Stimulated activated CD8-positive, alpha-beta memory T cell treated with anti-CD3 and anti-CD28 coated beads, Interleukin-2, amount 100 ng/mL, for 48 hours (primary cell): ENCODE data around the gene FHIP2A.
"Not testable (repeated sequence)": the region's sequence is repeated elsewhere in the genome, so short reads cannot be mapped to it uniquely, and the experiment has no call there.

Experiments used
- DNase-seq, 2 donors: peaks; one replicate each; pipeline ENCODE4 v3.0.0-alpha.2; 2020; ENCODE audit warnings: low read depth in 2 of 2

Gene FHIP2A

GRCh38 chr10:114856544-114857287 lies 35.1 kb downstream of the FHIP2A start:
- DNase-seq: no peak

- not testable (repeated sequence) for DNase-seq
Measured at GRCh38 chr10:114857288-114857565, 35.6 kb downstream of the FHIP2A start.

GRCh38 chr10:114857922-114858629 lies 36.5 kb downstream of the FHIP2A start:
- no peak for DNase-seq

- no peak for DNase-seq
Measured at GRCh38 chr10:114859222-114859621, 37.6 kb downstream of the FHIP2A start.

GRCh38 chr10:114862456-114862855 lies 40.9 kb downstream of the FHIP2A start:
- no peak for DNase-seq

- DNase-seq: no peak
Measured at GRCh38 chr10:114867365-114867764, 45.8 kb downstream of the FHIP2A start.

- DNase-seq: no peak
Measured at GRCh38 chr10:114868870-114869519, 47.4 kb downstream of the FHIP2A start.

GRCh38 chr10:114869520-114869892 lies 47.9 kb downstream of the FHIP2A start:
- DNase-seq: no peak

GRCh38 chr10:114870486-114870885 lies 48.9 kb downstream of the FHIP2A start:
- no peak for DNase-seq

GRCh38 chr10:114871379-114871778 lies 49.8 kb downstream of the FHIP2A start:
- DNase-seq: no peak
